Brain microvascular endothelial cell (primary cell): ENCODE data around the gene SLC35G2.
A peak's percentile ranks its signal among the peaks of the same experiment; 100 is the strongest.

ENCODE experiments used
- DNase-seq: peaks from one replicate; pipeline ENCODE4 v3.0.0-alpha.2; 2020
- H3K27ac ChIP-seq: fragments of 250-450 bp; sonication (Bioruptor Pico); 2 replicates; pipeline ENCODE4 v1.5.1; 2020; ENCODE audit warnings: mild to moderate bottlenecking, moderate library complexity
- H3K27me3 ChIP-seq: fragments of 250-450 bp; sonication (Bioruptor Pico); replicated peaks from 2 replicates; pipeline ENCODE4 v1.5.1; 2020; ENCODE audit warnings: mild to moderate bottlenecking
- H3K36me3 ChIP-seq: fragments of 250-450 bp; sonication (Bioruptor Pico); replicated peaks from 2 replicates; pipeline ENCODE4 v1.5.1; 2020; ENCODE audit warnings: mild to moderate bottlenecking
- H3K4me3 ChIP-seq: 2 replicates; pipeline ENCODE4 v1.5.1; 2011; ENCODE audit warnings: low read depth, mild to moderate bottlenecking, control low read depth, low read length, moderate library complexity
- CTCF ChIP-seq: IDR thresholded peaks from 2 replicates; pipeline ENCODE4 v1.5.1; 2011; ENCODE audit warnings: low read depth, mild to moderate bottlenecking, moderate library complexity, low read length, control low read depth, inconsistent platforms; ENCODE audit errors: missing control alignments
- in situ Hi-C: cut with HindIII; loops from 2 replicates; pipeline ENCODE4 v1.10.0; 2017; ENCODE audit warnings: low sequenced_read_pairs, low pct_ligation_motif_present

Gene SLC35G2

DNA sequence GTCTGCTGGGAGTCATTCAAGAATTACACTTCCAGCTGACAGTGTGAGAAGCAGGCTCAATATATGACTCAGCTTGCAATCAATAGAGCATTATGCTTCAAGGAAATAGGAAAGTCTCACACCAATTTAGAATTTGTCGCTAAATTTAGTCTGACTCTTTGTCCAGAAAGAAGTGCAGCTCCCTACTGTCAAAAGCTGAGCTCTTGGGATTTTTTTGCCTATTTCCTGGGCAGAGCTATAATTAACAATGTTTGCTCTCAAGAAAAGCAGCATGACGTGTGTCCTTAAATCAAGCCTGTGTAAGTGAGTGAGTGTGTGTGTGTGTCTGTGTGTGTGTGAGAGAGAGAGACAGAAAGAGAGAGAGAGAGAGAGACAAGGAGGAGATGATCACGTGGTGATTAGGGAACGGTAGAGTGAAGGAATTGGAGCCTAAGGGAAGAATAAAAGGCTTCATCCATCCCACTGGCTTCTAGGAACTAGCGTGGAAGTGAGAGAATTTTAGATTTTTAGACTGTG lies 16.4 kb upstream of the SLC35G2 start:
- no peak for TF ChIP-seq CTCF
- H3K27me3 ChIP-seq = no peaks in the 10 kb centered on the region
- no peak overlapping the region for H3K27ac ChIP-seq
- DNase-seq = peak; percentile 30
- no peaks in the 10 kb centered on the region for H3K36me3 ChIP-seq
- no peak overlapping the region for H3K4me3 ChIP-seq
- in situ Hi-C loops = no loop called here

GRCh38 chr3:136804141-136804540 lies 14.8 kb upstream of the SLC35G2 start:
- no peak for DNase-seq
- in situ Hi-C loops = no loop called here
- no peaks in the 10 kb centered on the region for H3K27me3 ChIP-seq
- no peak overlapping the region for H3K4me3 ChIP-seq
- H3K36me3 ChIP-seq = no peaks in the 10 kb centered on the region
- no peak overlapping the region for H3K27ac ChIP-seq
- no peak for TF ChIP-seq CTCF

- TF ChIP-seq CTCF = no peak
Measured at GRCh38 chr3:136804813-136805212, 14.1 kb upstream of the SLC35G2 start.

GRCh38 chr3:136805795-136806194 lies 13.1 kb upstream of the SLC35G2 start:
- no peak for DNase-seq
- no peaks in the 10 kb centered on the region for H3K36me3 ChIP-seq
- no peak overlapping the region for H3K27ac ChIP-seq
- in situ Hi-C loops = no loop called here
- no peak overlapping the region for H3K4me3 ChIP-seq
- no peak for TF ChIP-seq CTCF
- no peaks in the 10 kb centered on the region for H3K27me3 ChIP-seq

More at GRCh38 chr3:136804813-136805212, 14.1 kb upstream of the SLC35G2 start:
- in situ Hi-C loops = no loop called here
- Histone ChIP-seq H3K27ac (no peak overlapping the region), H3K4me3 (no peak overlapping the region), H3K36me3 (no peaks in the 10 kb centered on the region), H3K27me3 (no peaks in the 10 kb centered on the region)
- no peak for DNase-seq

- no peak for TF ChIP-seq CTCF
- no peaks in the 10 kb centered on the region for H3K36me3 ChIP-seq
- in situ Hi-C loops = no loop called here
- DNase-seq = no peak
- H3K4me3 ChIP-seq = no peak overlapping the region
- no peaks in the 10 kb centered on the region for H3K27me3 ChIP-seq
- no peak overlapping the region for H3K27ac ChIP-seq
Measured at GRCh38 chr3:136811701-136812100, 7.2 kb upstream of the SLC35G2 start.

DNA sequence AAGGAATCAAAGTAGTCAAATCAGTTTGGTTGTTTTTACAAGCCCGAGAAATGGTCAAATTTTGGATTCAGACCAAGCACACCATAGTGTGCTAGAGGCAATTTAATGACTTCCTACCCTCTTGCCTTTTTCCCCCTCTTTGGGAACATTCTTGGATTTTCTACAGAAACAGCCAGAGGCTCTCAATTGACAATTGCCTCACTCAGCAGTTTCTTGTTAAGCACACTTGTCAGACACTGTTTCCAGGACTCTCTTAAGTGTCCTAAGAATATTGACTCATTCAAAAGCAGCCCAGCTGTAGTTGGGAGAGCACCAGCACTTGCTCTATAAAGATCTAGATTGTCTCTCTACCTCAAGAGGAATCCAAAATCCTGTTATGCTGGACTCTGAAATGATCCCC lies 1.5 kb upstream of the SLC35G2 start:
- no peaks in the 10 kb centered on the region for H3K36me3 ChIP-seq
- no peak for TF ChIP-seq CTCF
- H3K27ac ChIP-seq = no peak overlapping the region
- in situ Hi-C loops = no loop called here
- no peaks in the 10 kb centered on the region for H3K27me3 ChIP-seq
- H3K4me3 ChIP-seq = no peak overlapping the region
- DNase-seq = no peak
